Measurements from ENCODE around the gene ABCD1.

- TF ChIP-seq CTCF (conservative IDR thresholded peaks at IDR 0.05; ENCODE audit: low read length) (no peak), EZH2phosphoT487 (IDR thresholded peaks at IDR 0.05; ENCODE audit: borderline replicate concordance) (no peak)
Measured at GRCh38 chrX:153724252-153725038, at the start of gene ABCD1, which contains the start of gene BCAP31.
